Osteocyte (in vitro differentiated cells): Measurements from ENCODE around the gene AFF3. TPM values are rescaled to one million over a fixed set of nuclear protein-coding genes. Genes with fewer than 3 reads are reported as not detected.

Source experiments
- DNase-seq: peaks from one replicate; pipeline ENCODE4 v3.0.0; 2021; ENCODE audit warnings: mixed read lengths; ENCODE audit not compliant: unreplicated experiment; ENCODE audit errors: extremely low spot score
- H3K27ac Mint-ChIP-seq: one replicate; pipeline ENCODE4 v1.8.0; 2021; ENCODE audit warnings: mild to moderate bottlenecking, mixed read lengths; ENCODE audit not compliant: unreplicated experiment
- H3K27me3 Mint-ChIP-seq: one replicate; pipeline ENCODE4 v1.8.0; 2021; ENCODE audit warnings: mixed read lengths; ENCODE audit not compliant: unreplicated experiment
- H3K36me3 Mint-ChIP-seq: one replicate; pipeline ENCODE4 v1.8.0; 2021; ENCODE audit warnings: mixed read lengths; ENCODE audit not compliant: unreplicated experiment
- H3K4me1 Mint-ChIP-seq: one replicate; pipeline ENCODE4 v1.8.0; 2021; ENCODE audit warnings: mixed read lengths; ENCODE audit not compliant: unreplicated experiment
- H3K4me3 Mint-ChIP-seq: one replicate; pipeline ENCODE4 v1.8.0; 2021; ENCODE audit warnings: mild to moderate bottlenecking, moderate library complexity, mixed read lengths; ENCODE audit not compliant: unreplicated experiment
- H3K9me3 Mint-ChIP-seq: one replicate; pipeline ENCODE4 v1.8.0; 2021; ENCODE audit warnings: mixed read lengths; ENCODE audit not compliant: unreplicated experiment
- CTCF ChIP-seq: fragments of 200-600 bp; sonication (generic); IDR thresholded peaks from 2 replicates; pipeline ENCODE4 v1.5.0; 2021; ENCODE audit warnings: antibody characterized with exemption, mild to moderate bottlenecking, moderate library complexity
- total RNA-seq: library from RNA; stranded (reverse); gene quantifications from 2 replicates; pipeline ENCODE4 v1.2.1, GENCODE V29; 2021

Gene AFF3
- total RNA-seq, 1 donor from 2014 or later = 248 TPM

DNA sequence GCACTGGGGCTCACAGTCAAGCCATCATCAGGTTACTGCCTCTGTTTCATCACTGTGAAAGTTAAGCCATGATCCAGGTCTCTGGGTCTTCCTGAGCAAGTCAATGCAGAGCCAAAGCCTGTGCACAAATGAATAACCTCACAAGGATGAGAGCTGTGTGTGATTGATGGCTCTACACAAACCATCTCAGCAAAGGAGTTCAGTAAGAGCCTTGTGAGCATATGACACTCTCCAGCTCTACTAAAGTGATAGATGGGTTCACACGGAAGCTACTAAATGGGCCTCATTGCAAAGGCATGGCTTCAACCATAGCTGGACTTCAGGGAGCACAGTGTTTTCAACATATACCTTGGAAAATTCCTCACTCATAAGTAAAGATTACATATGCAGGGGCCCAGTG, 101.5 kb downstream of the AFF3 start:
- peaks cover 53% of the 10 kb centered on the region for H3K36me3 Mint-ChIP-seq
- DNase-seq = no peak
- no peak for TF ChIP-seq CTCF
- peak overlapping the region; percentile 57 for H3K27ac Mint-ChIP-seq
- H3K4me1 Mint-ChIP-seq = peaks cover 78% of the 10 kb centered on the region
- H3K4me3 Mint-ChIP-seq = no peak overlapping the region
- H3K9me3 Mint-ChIP-seq = no peaks in the 10 kb centered on the region
- H3K27me3 Mint-ChIP-seq = no peaks in the 10 kb centered on the region

- TF ChIP-seq CTCF = no peak
- H3K27me3 Mint-ChIP-seq = no peaks in the 10 kb centered on the region
- no peaks in the 10 kb centered on the region for H3K9me3 Mint-ChIP-seq
- peaks cover 78% of the 10 kb centered on the region for H3K4me1 Mint-ChIP-seq
- peak overlapping the region; percentile 58 for H3K27ac Mint-ChIP-seq
- DNase-seq = no peak
- peaks cover 53% of the 10 kb centered on the region for H3K36me3 Mint-ChIP-seq
- H3K4me3 Mint-ChIP-seq = no peak overlapping the region
These were observed 103.0 kb downstream of the AFF3 start for GRCh38 chr2:100039291-100039980.

- Mint-ChIP-seq H3K4me3 (no peak overlapping the region), H3K27me3 (no peaks in the 10 kb centered on the region), H3K27ac (peak overlapping the region; percentile 39), H3K9me3 (no peaks in the 10 kb centered on the region), H3K4me1 (peaks cover 78% of the 10 kb centered on the region), H3K36me3 (peaks cover 40% of the 10 kb centered on the region)
- no peak for TF ChIP-seq CTCF
- DNase-seq = no peak
These were observed 104.4 kb downstream of the AFF3 start for GRCh38 chr2:100038011-100038410.

GRCh38 chr2:100036793-100037192, 105.6 kb downstream of the AFF3 start:
- Mint-ChIP-seq H3K36me3 (peaks cover 32% of the 10 kb centered on the region), H3K9me3 (no peaks in the 10 kb centered on the region), H3K4me3 (no peak overlapping the region), H3K27me3 (no peaks in the 10 kb centered on the region), H3K27ac (peak overlapping the region; percentile 55), H3K4me1 (peaks cover 77% of the 10 kb centered on the region)
- TF ChIP-seq CTCF = no peak
- no peak for DNase-seq

DNA sequence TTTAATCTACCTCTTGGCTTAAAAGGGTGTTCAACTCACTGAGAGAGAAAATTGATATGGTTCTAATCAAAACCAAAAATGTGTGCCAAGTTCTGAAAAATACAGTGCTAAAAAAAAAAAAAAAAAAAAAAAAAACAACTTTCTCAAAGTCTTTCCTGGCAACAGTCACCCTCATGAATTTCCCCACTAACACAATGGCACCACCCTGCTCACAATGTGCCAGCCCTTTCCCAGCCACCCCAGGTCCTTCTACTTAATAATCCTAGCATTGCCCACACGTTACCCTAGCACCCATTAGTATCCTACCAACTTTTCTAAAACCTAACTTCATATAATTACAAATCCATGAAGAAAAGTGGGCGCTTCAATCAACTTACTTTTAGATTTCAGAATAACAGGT, 106.4 kb downstream of the AFF3 start:
- H3K9me3 Mint-ChIP-seq = peaks cover 5% of the 10 kb centered on the region
- peaks cover 77% of the 10 kb centered on the region for H3K4me1 Mint-ChIP-seq
- H3K4me3 Mint-ChIP-seq = peak overlapping the region; percentile 9
- H3K36me3 Mint-ChIP-seq = peaks cover 35% of the 10 kb centered on the region
- no peak for TF ChIP-seq CTCF
- H3K27ac Mint-ChIP-seq = peak overlapping the region; percentile 80
- no peak for DNase-seq
- H3K27me3 Mint-ChIP-seq = no peaks in the 10 kb centered on the region
